ENCODE data around the gene PIK3C2G. TPM values are rescaled to one million over a fixed set of nuclear protein-coding genes. Genes with fewer than 3 reads are reported as not detected.

Gene PIK3C2G
- total RNA-seq, 1 experiment from 2014 or later, result not detected

- intact Hi-C loops (cut with micrococcal nuclease; ENCODE audit: unreplicated experiment), result no loop called here
- in situ Hi-C loops (cut with HindIII; ENCODE audit: low pct_unique_long_range_greater_than_20kb, low sequenced_read_pairs), result no loop called here
- DNase-seq (ENCODE audit: low read depth, low spot score), result no peak
- no peaks in the 10 kb centered on the region for H3K27me3 ChIP-seq (ENCODE audit: control insufficient read depth, insufficient read depth, low read length)
- H3K9me3 ChIP-seq (ENCODE audit: control insufficient read depth, insufficient read depth, low read depth, low read length), result no peaks in the 10 kb centered on the region
- peak overlapping the region in 1 of 2 experiments; percentile 13; a peak in 1 of 4 replicates for H3K4me3 ChIP-seq (ENCODE audit: low read depth in 2 of 2, low read length in 2 of 2)
- no peaks in the 10 kb centered on the region for H3K4me1 ChIP-seq (ENCODE audit: control insufficient read depth, insufficient read depth, low read length)
- CTCF ChIA-PET, result no interaction called here
- ATAC-seq, result no peak
- BruUV-seq (replicated peaks), result no TSS peak
- no peak overlapping the region for H3K27ac ChIP-seq (ENCODE audit: low read length)
- H3K36me3 ChIP-seq (ENCODE audit: control insufficient read depth, insufficient read depth, low read length), result no peaks in the 10 kb centered on the region
- no peak for TF ChIP-seq CTCF (IDR thresholded peaks at IDR 0.05)
- TF ChIP-seq SIN3A (IDR thresholded peaks at IDR 0.05; ENCODE audit: borderline replicate concordance, insufficient read depth, low read depth, low read length), result no peak
- TF ChIP-seq POLR2AphosphoS5 (IDR thresholded peaks at IDR 0.05; ENCODE audit: low read depth, low read length), result no peak
- POLR2A ChIA-PET, result no interaction called here
Measured at GRCh38 chr12:18296201-18296908, 35.0 kb downstream of the PIK3C2G start.

- ChIA-PET POLR2A (no interaction called here), CTCF (no interaction called here)
Measured at GRCh38 chr12:18296909-18297280, 35.6 kb downstream of the PIK3C2G start.

DNA sequence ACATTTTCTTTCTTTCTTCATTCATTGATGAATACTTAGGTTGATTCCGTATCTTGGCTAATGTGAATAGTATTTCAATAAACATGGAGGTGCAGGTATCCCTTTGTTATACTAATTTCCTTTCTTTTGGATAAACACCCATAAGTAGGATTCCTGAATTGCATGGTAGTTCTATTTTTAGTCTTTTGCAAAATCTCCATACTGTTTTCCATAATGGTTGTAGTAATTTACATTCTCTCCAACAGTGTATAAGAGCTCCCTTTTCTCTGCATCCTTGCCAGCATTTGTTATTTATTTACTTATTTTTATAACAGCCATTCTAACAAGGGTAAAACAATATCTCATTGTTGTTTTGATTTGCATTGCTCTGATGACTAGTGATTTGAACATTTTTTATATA, 36.6 kb downstream of the PIK3C2G start:
- no peak overlapping the region for H3K27ac ChIP-seq (ENCODE audit: low read length)
- DNase-seq (ENCODE audit: low read depth, low spot score), result no peak
- H3K27me3 ChIP-seq (ENCODE audit: control insufficient read depth, insufficient read depth, low read length), result no peaks in the 10 kb centered on the region
- H3K4me1 ChIP-seq (ENCODE audit: control insufficient read depth, insufficient read depth, low read length), result no peaks in the 10 kb centered on the region
- H3K36me3 ChIP-seq (ENCODE audit: control insufficient read depth, insufficient read depth, low read length), result no peaks in the 10 kb centered on the region
- TF ChIP-seq CTCF (IDR thresholded peaks at IDR 0.05) (no peak), TCF7L2 (IDR thresholded peaks at IDR 0.05; ENCODE audit: low read depth, low read length) (no peak), SIN3A (IDR thresholded peaks at IDR 0.05; ENCODE audit: borderline replicate concordance, insufficient read depth, low read depth, low read length) (no peak), POLR2AphosphoS5 (IDR thresholded peaks at IDR 0.05; ENCODE audit: low read depth, low read length) (no peak)
- ChIA-PET POLR2A (no interaction called here), CTCF (interaction anchor here (0.7 kb wide), 1 partner anchor 59 kb away, joined by 4 read pairs; no protein-coding TSS in a partner anchor)
- no peak for ATAC-seq
- 0 out of 2 replicates have a peak, but pooled peaks cover 3% of the 10 kb centered on the region for H3K9me3 ChIP-seq (ENCODE audit: control insufficient read depth, insufficient read depth, low read depth, low read length)
- in situ Hi-C loops (cut with HindIII; ENCODE audit: low pct_unique_long_range_greater_than_20kb, low sequenced_read_pairs), result no loop called here
- no peak overlapping the region for H3K4me3 ChIP-seq (ENCODE audit: low read depth in 2 of 2, low read length in 2 of 2)
- intact Hi-C loops (cut with micrococcal nuclease; ENCODE audit: unreplicated experiment), result no loop called here
- BruUV-seq (replicated peaks), result no TSS peak

More at GRCh38 chr12:18296909-18297280, 35.6 kb downstream of the PIK3C2G start:
- Histone ChIP-seq H3K9me3 (ENCODE audit: control insufficient read depth, insufficient read depth, low read depth, low read length) (0 out of 2 replicates have a peak, but pooled peaks cover 2% of the 10 kb centered on the region), H3K4me1 (ENCODE audit: control insufficient read depth, insufficient read depth, low read length) (no peaks in the 10 kb centered on the region), H3K27ac (ENCODE audit: low read length) (no peak overlapping the region), H3K27me3 (ENCODE audit: control insufficient read depth, insufficient read depth, low read length) (no peaks in the 10 kb centered on the region), H3K36me3 (ENCODE audit: control insufficient read depth, insufficient read depth, low read length) (no peaks in the 10 kb centered on the region), H3K4me3 (ENCODE audit: low read depth in 2 of 2, low read length in 2 of 2) (peak overlapping the region in 1 of 2 experiments; percentile 13; a peak in 1 of 4 replicates)
- BruUV-seq (replicated peaks), result no TSS peak
- in situ Hi-C loops (cut with HindIII; ENCODE audit: low pct_unique_long_range_greater_than_20kb, low sequenced_read_pairs), result no loop called here
- intact Hi-C loops (cut with micrococcal nuclease; ENCODE audit: unreplicated experiment), result no loop called here
- DNase-seq (ENCODE audit: low read depth, low spot score) (no peak), ATAC-seq (no peak)
- TF ChIP-seq SIN3A (IDR thresholded peaks at IDR 0.05; ENCODE audit: borderline replicate concordance, insufficient read depth, low read depth, low read length) (no peak), POLR2AphosphoS5 (IDR thresholded peaks at IDR 0.05; ENCODE audit: low read depth, low read length) (no peak)
